WTC11 (cell line): ENCODE data around the gene ADAM11. TPM values are rescaled to one million over a fixed set of nuclear protein-coding genes. Genes with fewer than 3 reads are reported as not detected.

Experiments
- ATAC-seq: fragments of 200-7000 bp; cut with Tn5 transposase; 2 replicates; pipeline ENCODE4 v1.10.0; 2021; ENCODE audit warnings: mild to moderate bottlenecking, moderate library complexity
- CTCF ChIA-PET: fragments of 300-600 bp; sonication (Branson Sonifier 250); formaldehyde crosslinking; loops from one replicate; lab custom pipeline; 2021; ENCODE audit warnings: antibody characterized with exemption; lab: Charles Lee
- POLR2A ChIA-PET: fragments of 350-600 bp; sonication (Branson Sonifier 250); formaldehyde crosslinking; loops from one replicate; lab custom pipeline; 2021; ENCODE audit warnings: antibody characterized with exemption; lab: Charles Lee
- DNase-seq: peaks from one replicate; pipeline ENCODE4 v3.0.0; 2021; ENCODE audit warnings: low spot score
- H3K27ac Mint-ChIP-seq: 2 replicates; pipeline ENCODE4 v1.8.0; 2021; ENCODE audit warnings: mixed read lengths
- H3K27me3 Mint-ChIP-seq: 2 replicates; pipeline ENCODE4 v1.8.0; 2021; ENCODE audit warnings: low read depth, mild to moderate bottlenecking, moderate library complexity, mixed read lengths
- H3K36me3 Mint-ChIP-seq: 2 replicates; pipeline ENCODE4 v1.8.0; 2021; ENCODE audit warnings: mixed read lengths
- H3K4me1 Mint-ChIP-seq: 2 replicates; pipeline ENCODE4 v1.8.0; 2022; ENCODE audit warnings: mixed read lengths
- H3K4me3 Mint-ChIP-seq: 2 replicates; pipeline ENCODE4 v1.8.0; 2021; ENCODE audit warnings: mild to moderate bottlenecking, moderate library complexity, mixed read lengths
- H3K9me3 Mint-ChIP-seq: 2 replicates; pipeline ENCODE4 v1.8.0; 2021; ENCODE audit warnings: mixed read lengths
- CREB1 ChIP-seq: sonication (generic); formaldehyde crosslinking; IDR thresholded peaks from 2 replicates; pipeline ENCODE4 v1.8.0; 2023; ENCODE audit warnings: mild to moderate bottlenecking, missing genetic modification reagents
- E2F1 ChIP-seq: sonication (generic); formaldehyde crosslinking; IDR thresholded peaks from 2 replicates; pipeline ENCODE4 v1.8.0; 2022; ENCODE audit warnings: mild to moderate bottlenecking, missing genetic modification reagents
- EMX1 ChIP-seq: fragments of 250-450 bp; sonication (Bioruptor Pico); IDR thresholded peaks from 2 replicates; pipeline ENCODE4 v1.8.0; 2021; ENCODE audit warnings: mild to moderate bottlenecking
- ETV6 ChIP-seq: sonication (generic); formaldehyde crosslinking; IDR thresholded peaks from 2 replicates; pipeline ENCODE4 v1.8.1; 2022; ENCODE audit warnings: mild to moderate bottlenecking, missing genetic modification reagents
- FOXK1 ChIP-seq: sonication (generic); formaldehyde crosslinking; IDR thresholded peaks from 2 replicates; pipeline ENCODE4 v1.8.0; 2022; ENCODE audit warnings: mild to moderate bottlenecking, moderate library complexity, missing genetic modification reagents
- IRF2 ChIP-seq: sonication (generic); formaldehyde crosslinking; IDR thresholded peaks from 2 replicates; pipeline ENCODE4 v1.8.0; 2022; ENCODE audit warnings: low read depth, missing genetic modification reagents, borderline replicate concordance
- JAZF1 ChIP-seq: fragments of 250-450 bp; sonication (Bioruptor Pico); IDR thresholded peaks from 2 replicates; pipeline ENCODE4 v1.9.0; 2021; ENCODE audit warnings: moderate library complexity, mild to moderate bottlenecking, inconsistent platforms
- PRRX2 ChIP-seq: fragments of 250-450 bp; sonication (Bioruptor Pico); IDR thresholded peaks from 2 replicates; pipeline ENCODE4 v1.8.0; 2021; ENCODE audit warnings: mild to moderate bottlenecking
- ZNF281 ChIP-seq: sonication (generic); formaldehyde crosslinking; IDR thresholded peaks from 2 replicates; pipeline ENCODE4 v1.8.0; 2023; ENCODE audit warnings: mild to moderate bottlenecking, missing genetic modification reagents
- ZNF317 ChIP-seq: sonication (generic); formaldehyde crosslinking; IDR thresholded peaks from 2 replicates; pipeline ENCODE4 v1.8.1; 2023; ENCODE audit warnings: low read depth, mild to moderate bottlenecking, moderate library complexity, missing genetic modification reagents, borderline replicate concordance
- ZNF396 ChIP-seq: fragments of 250-450 bp; sonication (Bioruptor Pico); IDR thresholded peaks from 2 replicates; pipeline ENCODE4 v1.8.0; 2021; ENCODE audit warnings: mild to moderate bottlenecking, moderate library complexity, borderline replicate concordance
- total RNA-seq: library from RNA; stranded (reverse); gene quantifications from 3 replicates; pipeline ENCODE4 v1.2.3, GENCODE V29; 2021
- TF ChIP-seq, protein P1 (sequence below): sonication (generic); formaldehyde crosslinking; IDR thresholded peaks from 2 replicates; pipeline ENCODE4 v1.8.1; 2022; ENCODE audit warnings: low read depth, missing genetic modification reagents, borderline replicate concordance
- TF ChIP-seq, protein P2 (sequence below): sonication (generic); formaldehyde crosslinking; IDR thresholded peaks from 2 replicates; pipeline ENCODE4 v1.8.0; 2023; ENCODE audit warnings: missing genetic modification reagents, mild to moderate bottlenecking, borderline replicate concordance
- TF ChIP-seq, protein P3 (sequence below): sonication (generic); formaldehyde crosslinking; IDR thresholded peaks from 2 replicates; pipeline ENCODE4 v1.8.1; 2023; ENCODE audit warnings: mild to moderate bottlenecking, missing genetic modification reagents, moderate library complexity
- TF ChIP-seq, protein P4 (sequence below): fragments of 250-450 bp; sonication (Bioruptor Pico); IDR thresholded peaks from 2 replicates; pipeline ENCODE4 v1.9.0; 2021; ENCODE audit warnings: mild to moderate bottlenecking
- TF ChIP-seq, protein P5 (sequence below): sonication (generic); formaldehyde crosslinking; IDR thresholded peaks from 2 replicates; pipeline ENCODE4 v1.8.0; 2022; ENCODE audit warnings: mild to moderate bottlenecking, missing genetic modification reagents

Gene ADAM11
- total RNA-seq, 1 experiment from 2014 or later: 3.0 TPM

DNA sequence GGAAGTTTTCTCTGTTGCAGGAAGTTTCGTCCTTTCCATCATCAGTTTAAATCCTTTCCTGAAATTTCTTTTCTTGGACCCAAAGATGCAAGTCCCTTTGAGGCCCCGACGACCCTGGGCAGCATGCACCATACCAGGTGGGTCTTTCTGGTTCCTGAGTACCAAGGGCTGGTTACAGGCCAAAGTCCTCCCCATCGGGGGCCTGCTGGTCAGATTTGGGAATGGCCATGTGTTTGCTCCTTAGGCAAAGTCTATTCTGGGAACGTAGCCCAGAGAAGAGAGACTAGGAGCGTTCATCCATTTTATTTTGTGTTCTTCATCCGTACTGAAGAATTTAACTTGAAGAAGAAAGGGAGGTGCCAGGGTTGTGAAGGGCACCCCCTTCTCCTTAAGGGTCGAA lies 17.5 kb upstream of the ADAM11 start (continued):
- TF ChIP-seq ETV6 (CRISPR knock-in tag) (no peak), ZNF396 (CRISPR knock-in tag) (no peak), E2F1 (CRISPR knock-in tag) (no peak), CREB1 (CRISPR knock-in tag) (no peak), JAZF1 (no peak), FOXK1 (CRISPR knock-in tag) (no peak), ZNF281 (CRISPR knock-in tag) (no peak)
- TF ChIP-seq, protein P1, sequence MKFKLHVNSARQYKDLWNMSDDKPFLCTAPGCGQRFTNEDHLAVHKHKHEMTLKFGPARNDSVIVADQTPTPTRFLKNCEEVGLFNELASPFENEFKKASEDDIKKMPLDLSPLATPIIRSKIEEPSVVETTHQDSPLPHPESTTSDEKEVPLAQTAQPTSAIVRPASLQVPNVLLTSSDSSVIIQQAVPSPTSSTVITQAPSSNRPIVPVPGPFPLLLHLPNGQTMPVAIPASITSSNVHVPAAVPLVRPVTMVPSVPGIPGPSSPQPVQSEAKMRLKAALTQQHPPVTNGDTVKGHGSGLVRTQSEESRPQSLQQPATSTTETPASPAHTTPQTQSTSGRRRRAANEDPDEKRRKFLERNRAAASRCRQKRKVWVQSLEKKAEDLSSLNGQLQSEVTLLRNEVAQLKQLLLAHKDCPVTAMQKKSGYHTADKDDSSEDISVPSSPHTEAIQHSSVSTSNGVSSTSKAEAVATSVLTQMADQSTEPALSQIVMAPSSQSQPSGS (CRISPR knock-in tag): no peak
- TF ChIP-seq, protein P2, sequence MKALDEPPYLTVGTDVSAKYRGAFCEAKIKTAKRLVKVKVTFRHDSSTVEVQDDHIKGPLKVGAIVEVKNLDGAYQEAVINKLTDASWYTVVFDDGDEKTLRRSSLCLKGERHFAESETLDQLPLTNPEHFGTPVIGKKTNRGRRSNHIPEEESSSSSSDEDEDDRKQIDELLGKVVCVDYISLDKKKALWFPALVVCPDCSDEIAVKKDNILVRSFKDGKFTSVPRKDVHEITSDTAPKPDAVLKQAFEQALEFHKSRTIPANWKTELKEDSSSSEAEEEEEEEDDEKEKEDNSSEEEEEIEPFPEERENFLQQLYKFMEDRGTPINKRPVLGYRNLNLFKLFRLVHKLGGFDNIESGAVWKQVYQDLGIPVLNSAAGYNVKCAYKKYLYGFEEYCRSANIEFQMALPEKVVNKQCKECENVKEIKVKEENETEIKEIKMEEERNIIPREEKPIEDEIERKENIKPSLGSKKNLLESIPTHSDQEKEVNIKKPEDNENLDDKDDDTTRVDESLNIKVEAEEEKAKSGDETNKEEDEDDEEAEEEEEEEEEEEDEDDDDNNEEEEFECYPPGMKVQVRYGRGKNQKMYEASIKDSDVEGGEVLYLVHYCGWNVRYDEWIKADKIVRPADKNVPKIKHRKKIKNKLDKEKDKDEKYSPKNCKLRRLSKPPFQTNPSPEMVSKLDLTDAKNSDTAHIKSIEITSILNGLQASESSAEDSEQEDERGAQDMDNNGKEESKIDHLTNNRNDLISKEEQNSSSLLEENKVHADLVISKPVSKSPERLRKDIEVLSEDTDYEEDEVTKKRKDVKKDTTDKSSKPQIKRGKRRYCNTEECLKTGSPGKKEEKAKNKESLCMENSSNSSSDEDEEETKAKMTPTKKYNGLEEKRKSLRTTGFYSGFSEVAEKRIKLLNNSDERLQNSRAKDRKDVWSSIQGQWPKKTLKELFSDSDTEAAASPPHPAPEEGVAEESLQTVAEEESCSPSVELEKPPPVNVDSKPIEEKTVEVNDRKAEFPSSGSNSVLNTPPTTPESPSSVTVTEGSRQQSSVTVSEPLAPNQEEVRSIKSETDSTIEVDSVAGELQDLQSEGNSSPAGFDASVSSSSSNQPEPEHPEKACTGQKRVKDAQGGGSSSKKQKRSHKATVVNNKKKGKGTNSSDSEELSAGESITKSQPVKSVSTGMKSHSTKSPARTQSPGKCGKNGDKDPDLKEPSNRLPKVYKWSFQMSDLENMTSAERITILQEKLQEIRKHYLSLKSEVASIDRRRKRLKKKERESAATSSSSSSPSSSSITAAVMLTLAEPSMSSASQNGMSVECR (CRISPR knock-in tag): no peak
- TF ChIP-seq, protein P3, sequence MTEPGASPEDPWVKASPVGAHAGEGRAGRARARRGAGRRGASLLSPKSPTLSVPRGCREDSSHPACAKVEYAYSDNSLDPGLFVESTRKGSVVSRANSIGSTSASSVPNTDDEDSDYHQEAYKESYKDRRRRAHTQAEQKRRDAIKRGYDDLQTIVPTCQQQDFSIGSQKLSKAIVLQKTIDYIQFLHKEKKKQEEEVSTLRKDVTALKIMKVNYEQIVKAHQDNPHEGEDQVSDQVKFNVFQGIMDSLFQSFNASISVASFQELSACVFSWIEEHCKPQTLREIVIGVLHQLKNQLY (CRISPR knock-in tag): no peak

DNA sequence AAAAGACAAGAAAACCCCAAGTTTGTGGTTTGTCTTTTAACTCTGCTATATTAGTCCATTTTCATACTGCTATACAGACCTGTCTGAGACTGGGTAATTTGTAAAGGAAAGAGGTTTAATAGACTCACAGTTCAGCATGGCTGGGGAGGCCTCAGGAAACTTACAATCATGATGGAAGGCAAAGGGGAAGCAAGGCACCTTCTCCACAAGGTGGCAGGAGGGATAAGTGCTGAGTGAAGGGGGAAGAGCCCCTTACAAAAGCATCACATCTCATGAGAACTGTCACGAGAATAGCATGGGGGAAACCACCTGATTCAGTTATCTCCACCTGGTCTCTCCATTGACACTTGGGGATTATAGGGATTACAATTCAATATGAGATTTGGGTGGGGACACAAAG lies 13.5 kb upstream of the ADAM11 start:
- DNase-seq: no peak
- no peak overlapping the region for H3K27ac Mint-ChIP-seq
- POLR2A ChIA-PET: no interaction called here
- TF ChIP-seq PRRX2 (CRISPR knock-in tag) (no peak), EMX1 (CRISPR knock-in tag) (no peak), IRF2 (CRISPR knock-in tag) (no peak), ZNF317 (CRISPR knock-in tag) (no peak)
- TF ChIP-seq, protein P4, sequence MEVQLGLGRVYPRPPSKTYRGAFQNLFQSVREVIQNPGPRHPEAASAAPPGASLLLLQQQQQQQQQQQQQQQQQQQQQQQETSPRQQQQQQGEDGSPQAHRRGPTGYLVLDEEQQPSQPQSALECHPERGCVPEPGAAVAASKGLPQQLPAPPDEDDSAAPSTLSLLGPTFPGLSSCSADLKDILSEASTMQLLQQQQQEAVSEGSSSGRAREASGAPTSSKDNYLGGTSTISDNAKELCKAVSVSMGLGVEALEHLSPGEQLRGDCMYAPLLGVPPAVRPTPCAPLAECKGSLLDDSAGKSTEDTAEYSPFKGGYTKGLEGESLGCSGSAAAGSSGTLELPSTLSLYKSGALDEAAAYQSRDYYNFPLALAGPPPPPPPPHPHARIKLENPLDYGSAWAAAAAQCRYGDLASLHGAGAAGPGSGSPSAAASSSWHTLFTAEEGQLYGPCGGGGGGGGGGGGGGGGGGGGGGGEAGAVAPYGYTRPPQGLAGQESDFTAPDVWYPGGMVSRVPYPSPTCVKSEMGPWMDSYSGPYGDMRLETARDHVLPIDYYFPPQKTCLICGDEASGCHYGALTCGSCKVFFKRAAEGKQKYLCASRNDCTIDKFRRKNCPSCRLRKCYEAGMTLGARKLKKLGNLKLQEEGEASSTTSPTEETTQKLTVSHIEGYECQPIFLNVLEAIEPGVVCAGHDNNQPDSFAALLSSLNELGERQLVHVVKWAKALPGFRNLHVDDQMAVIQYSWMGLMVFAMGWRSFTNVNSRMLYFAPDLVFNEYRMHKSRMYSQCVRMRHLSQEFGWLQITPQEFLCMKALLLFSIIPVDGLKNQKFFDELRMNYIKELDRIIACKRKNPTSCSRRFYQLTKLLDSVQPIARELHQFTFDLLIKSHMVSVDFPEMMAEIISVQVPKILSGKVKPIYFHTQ (CRISPR knock-in tag): no peak
- TF ChIP-seq, protein P5, sequence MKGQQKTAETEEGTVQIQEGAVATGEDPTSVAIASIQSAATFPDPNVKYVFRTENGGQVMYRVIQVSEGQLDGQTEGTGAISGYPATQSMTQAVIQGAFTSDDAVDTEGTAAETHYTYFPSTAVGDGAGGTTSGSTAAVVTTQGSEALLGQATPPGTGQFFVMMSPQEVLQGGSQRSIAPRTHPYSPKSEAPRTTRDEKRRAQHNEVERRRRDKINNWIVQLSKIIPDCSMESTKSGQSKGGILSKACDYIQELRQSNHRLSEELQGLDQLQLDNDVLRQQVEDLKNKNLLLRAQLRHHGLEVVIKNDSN (CRISPR knock-in tag): no peak
- TF ChIP-seq, protein P3 (CRISPR knock-in tag): no peak
- TF ChIP-seq, protein P2 (CRISPR knock-in tag): no peak

More for the DNA sequence above, 13.5 kb upstream of the ADAM11 start:
- Mint-ChIP-seq H3K27me3 (no peaks in the 10 kb centered on the region), H3K4me1 (no peaks in the 10 kb centered on the region; the same call in 1 of the 2 replicates), H3K4me3 (no peak overlapping the region), H3K36me3 (peaks cover 29% of the 10 kb centered on the region), H3K9me3 (no peaks in the 10 kb centered on the region)
- ATAC-seq: no peak
- CTCF ChIA-PET: no interaction called here
